Activated CD4-positive, alpha-beta memory T cell treated with anti-CD3 and anti-CD28 coated beads for 36 hours (primary cell): Measurements from ENCODE around the gene TP53BP1. TPM values are rescaled to one million over a fixed set of nuclear protein-coding genes. Genes with fewer than 3 reads are reported as not detected.
"Not testable (repeated sequence)": the region's sequence is repeated elsewhere in the genome, so short reads cannot be mapped to it uniquely, and the experiment has no call there.

Source experiments
- CTCF ChIA-PET: fragments of 350-600 bp; sonication (Branson Sonifier 250); formaldehyde crosslinking; loops from one replicate; lab custom pipeline; 2021; ENCODE audit warnings: antibody characterized with exemption, inconsistent platforms; lab: Charles Lee
- POLR2A ChIA-PET: fragments of 350-600 bp; sonication (Branson Sonifier 250); formaldehyde crosslinking; loops from one replicate; lab custom pipeline; 2021; ENCODE audit warnings: antibody characterized with exemption; lab: Charles Lee
- DNase-seq: peaks from one replicate; pipeline ENCODE4 v3.0.0-alpha.2; 2020
- H3K27ac Mint-ChIP-seq: one replicate; pipeline ENCODE4 v1.8.0; 2021; ENCODE audit warnings: mixed read lengths
- H3K27me3 Mint-ChIP-seq: one replicate; pipeline ENCODE4 v1.8.0; 2021; ENCODE audit warnings: mixed read lengths
- H3K36me3 Mint-ChIP-seq: one replicate; pipeline ENCODE4 v1.8.0; 2021; ENCODE audit warnings: mixed read lengths
- H3K4me1 Mint-ChIP-seq: one replicate; pipeline ENCODE4 v1.8.0; 2021; ENCODE audit warnings: low read depth, mixed read lengths
- H3K4me3 Mint-ChIP-seq: one replicate; pipeline ENCODE4 v1.8.0; 2021; ENCODE audit warnings: mild to moderate bottlenecking, mixed read lengths
- H3K9me3 Mint-ChIP-seq: one replicate; pipeline ENCODE4 v1.8.0; 2021; ENCODE audit warnings: mixed read lengths
- intact Hi-C: fragments of 100-400 bp; cut with micrococcal nuclease; formaldehyde crosslinking; loops from one replicate; pipeline ENCODE4 v1.15.1; 2023
- total RNA-seq, 2 experiments: library from RNA; stranded (reverse); gene quantifications; one replicate each; pipeline ENCODE4 v1.2.3, GENCODE V29; 2021

The TP53BP1 gene
- total RNA-seq, 2 experiments from 2014 or later = 26.4 to 32.0 TPM

- Mint-ChIP-seq H3K27me3 (no peaks in the 10 kb centered on the region), H3K36me3 (peaks cover 44% of the 10 kb centered on the region), H3K4me3 (no peak overlapping the region), H3K9me3 (no peaks in the 10 kb centered on the region), H3K4me1 (no peaks in the 10 kb centered on the region), H3K27ac (no peak overlapping the region)
- intact Hi-C loops = no loop called here
- DNase-seq = no peak
- ChIA-PET POLR2A (no interaction called here), CTCF (interaction anchor here (1.3 kb wide), 1 partner anchor 121 kb away, joined by 4 read pairs; no protein-coding TSS in a partner anchor)
These were observed 86.1 kb downstream of the TP53BP1 start for GRCh38 chr15:43406808-43407207.

GRCh38 chr15:43406189-43406588 is 86.8 kb downstream of the TP53BP1 start:
- no peak overlapping the region for H3K4me3 Mint-ChIP-seq
- ChIA-PET POLR2A (no interaction called here), CTCF (interaction anchor here (1.3 kb wide), 1 partner anchor 121 kb away, joined by 4 read pairs; no protein-coding TSS in a partner anchor)
- H3K4me1 Mint-ChIP-seq = no peaks in the 10 kb centered on the region
- DNase-seq = no peak
- H3K27me3 Mint-ChIP-seq = no peaks in the 10 kb centered on the region
- intact Hi-C loops = no loop called here
- H3K27ac Mint-ChIP-seq = no peak overlapping the region
- H3K9me3 Mint-ChIP-seq = no peaks in the 10 kb centered on the region
- peaks cover 50% of the 10 kb centered on the region for H3K36me3 Mint-ChIP-seq

GRCh38 chr15:43404130-43404529 is 88.8 kb downstream of the TP53BP1 start:
- Mint-ChIP-seq H3K27me3 (no peaks in the 10 kb centered on the region), H3K36me3 (peaks cover 46% of the 10 kb centered on the region), H3K9me3 (no peaks in the 10 kb centered on the region), H3K27ac (no peak overlapping the region), H3K4me1 (no peaks in the 10 kb centered on the region), H3K4me3 (no peak overlapping the region)
- POLR2A ChIA-PET = no interaction called here
- CTCF ChIA-PET = no interaction called here
- intact Hi-C loops = no loop called here
- no peak for DNase-seq

DNA sequence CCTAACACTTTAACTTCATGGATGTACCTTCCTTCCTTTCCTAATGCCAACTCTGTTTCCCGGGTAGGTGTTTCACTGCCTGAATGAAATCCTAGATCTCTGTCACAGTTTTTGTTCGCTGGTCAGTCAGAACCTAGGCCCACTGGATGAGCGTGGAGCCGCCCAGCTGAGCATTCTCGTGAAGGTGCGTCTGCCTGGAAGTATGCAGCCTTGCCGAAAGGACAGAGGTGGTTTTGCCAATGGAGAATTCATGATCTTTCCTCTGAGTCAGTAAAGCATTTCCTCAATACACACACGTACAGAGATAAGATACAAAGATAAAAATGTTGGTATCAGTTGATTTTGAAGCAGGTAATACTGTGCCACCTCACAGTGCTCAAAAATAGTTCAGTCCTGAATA is 89.3 kb downstream of the TP53BP1 start:
- Mint-ChIP-seq H3K27me3 (no peaks in the 10 kb centered on the region), H3K36me3 (peaks cover 46% of the 10 kb centered on the region), H3K9me3 (no peaks in the 10 kb centered on the region), H3K27ac (no peak overlapping the region), H3K4me3 (no peak overlapping the region), H3K4me1 (no peaks in the 10 kb centered on the region)
- DNase-seq = no peak
- POLR2A ChIA-PET = no interaction called here
- intact Hi-C loops = no loop called here
- CTCF ChIA-PET = no interaction called here

DNA sequence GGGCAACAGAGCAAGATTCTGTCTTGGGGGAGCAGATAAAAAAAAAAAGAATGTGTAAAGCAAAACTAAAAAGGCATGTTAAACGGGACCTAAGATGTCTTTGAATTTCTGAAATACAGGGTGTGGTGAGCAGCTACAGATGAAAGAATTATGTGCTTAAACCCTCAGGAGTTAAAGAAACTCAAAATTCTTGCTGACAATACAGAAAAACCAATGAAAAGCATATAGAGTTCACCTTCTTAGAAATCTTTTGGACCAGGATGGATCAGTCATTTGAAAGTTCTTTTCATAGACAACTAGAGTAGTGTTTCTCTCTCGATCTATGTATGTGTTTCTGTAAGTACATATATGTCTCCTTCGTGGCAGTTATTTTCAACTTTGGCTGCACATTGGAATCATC is 90.7 kb downstream of the TP53BP1 start:
- H3K9me3 Mint-ChIP-seq = no peaks in the 10 kb centered on the region
- DNase-seq = no peak
- ChIA-PET POLR2A (interaction anchor here (0.5 to 0.6 kb wide), 2 partner anchors 352 to 926 kb away, joined by 3 to 5 read pairs; no protein-coding TSS in a partner anchor), CTCF (no interaction called here)
- H3K27ac Mint-ChIP-seq = no peak overlapping the region
- no peaks in the 10 kb centered on the region for H3K4me1 Mint-ChIP-seq
- H3K36me3 Mint-ChIP-seq = peaks cover 40% of the 10 kb centered on the region
- intact Hi-C loops = no loop called here
- H3K4me3 Mint-ChIP-seq = no peak overlapping the region
- no peaks in the 10 kb centered on the region for H3K27me3 Mint-ChIP-seq

GRCh38 chr15:43393592-43393991 is 99.4 kb downstream of the TP53BP1 start:
- POLR2A ChIA-PET, intact Hi-C loops, H3K27ac Mint-ChIP-seq, DNase-seq, CTCF ChIA-PET, H3K4me1 Mint-ChIP-seq, H3K9me3 Mint-ChIP-seq, H3K27me3 Mint-ChIP-seq, H3K4me3 Mint-ChIP-seq: not testable (repeated sequence)
- peaks cover 41% of the 10 kb centered on the region for H3K36me3 Mint-ChIP-seq

DNA sequence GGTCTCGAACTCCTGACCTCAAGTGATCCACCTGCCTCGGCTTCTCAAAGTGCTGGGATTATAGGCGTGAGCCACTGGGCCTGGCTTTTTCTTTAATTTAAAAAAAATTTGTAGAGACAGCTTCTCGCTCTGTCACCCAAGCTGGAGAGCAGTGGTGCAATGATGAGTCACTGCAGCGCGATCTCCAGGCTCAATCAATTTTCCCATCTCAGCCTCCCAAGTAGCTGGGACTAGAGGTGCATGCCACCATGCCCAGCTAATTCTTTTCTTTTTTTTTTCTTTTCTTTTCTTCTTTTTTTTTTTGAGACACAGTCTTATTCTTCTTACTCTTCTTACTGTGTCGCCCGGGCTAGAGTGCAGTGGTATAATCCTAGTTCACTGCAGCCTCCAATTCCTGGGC is 102.2 kb downstream of the TP53BP1 start:
- H3K27ac Mint-ChIP-seq = no peak overlapping the region
- DNase-seq = no peak
- ChIA-PET CTCF (interaction anchor here (0.8 to 0.9 kb wide), 2 partner anchors 20 to 105 kb away, joined by 4 to 5 read pairs; partner anchors contain the start of genes TUBGCP4 and ZSCAN29), POLR2A (interaction anchor here (1.1 kb wide), 1 partner anchor 15 kb away, joined by 4 read pairs; no protein-coding TSS in a partner anchor)
- H3K27me3 Mint-ChIP-seq = no peaks in the 10 kb centered on the region
- no peaks in the 10 kb centered on the region for H3K9me3 Mint-ChIP-seq
- no peaks in the 10 kb centered on the region for H3K4me1 Mint-ChIP-seq
- intact Hi-C loops = no loop called here
- no peak overlapping the region for H3K4me3 Mint-ChIP-seq
- H3K36me3 Mint-ChIP-seq = peaks cover 45% of the 10 kb centered on the region

- no peaks in the 10 kb centered on the region for H3K27me3 Mint-ChIP-seq
- POLR2A ChIA-PET = no interaction called here
These were observed 109.9 kb downstream of the TP53BP1 start for GRCh38 chr15:43383070-43383469.

GRCh38 chr15:43382310-43382709 is 110.6 kb downstream of the TP53BP1 start:
- H3K9me3 Mint-ChIP-seq = no peaks in the 10 kb centered on the region
- no peaks in the 10 kb centered on the region for H3K4me1 Mint-ChIP-seq
- H3K4me3 Mint-ChIP-seq = no peak overlapping the region
- intact Hi-C loops = no loop called here
- ChIA-PET POLR2A (no interaction called here), CTCF (interaction anchor here (1.0 kb wide), 1 partner anchor 12 kb away, joined by 3 read pairs; the partner anchor contains the start of genes TUBGCP4 and ZSCAN29)
- H3K27ac Mint-ChIP-seq = no peak overlapping the region
- DNase-seq = no peak
- H3K36me3 Mint-ChIP-seq = peaks cover 64% of the 10 kb centered on the region
- H3K27me3 Mint-ChIP-seq = no peaks in the 10 kb centered on the region

More at GRCh38 chr15:43383070-43383469, 109.9 kb downstream of the TP53BP1 start:
- H3K9me3 Mint-ChIP-seq = no peaks in the 10 kb centered on the region
- DNase-seq = no peak
- peaks cover 62% of the 10 kb centered on the region for H3K36me3 Mint-ChIP-seq
- intact Hi-C loops = no loop called here
- no peaks in the 10 kb centered on the region for H3K4me1 Mint-ChIP-seq
- CTCF ChIA-PET = no interaction called here
- H3K27ac Mint-ChIP-seq = no peak overlapping the region
- no peak overlapping the region for H3K4me3 Mint-ChIP-seq

- Mint-ChIP-seq H3K4me1 (peaks cover 3% of the 10 kb centered on the region), H3K27me3 (no peaks in the 10 kb centered on the region), H3K9me3 (no peaks in the 10 kb centered on the region), H3K4me3 (no peak overlapping the region), H3K27ac (no peak overlapping the region), H3K36me3 (peaks cover 46% of the 10 kb centered on the region)
- POLR2A ChIA-PET = no interaction called here
- intact Hi-C loops = loop anchor here (10.0 kb wide), 1 partner anchor 136 kb away; the partner anchor contains the start of gene MAP1A
- CTCF ChIA-PET = interaction anchor here (1.0 to 1.4 kb wide), 3 partner anchors 9 to 153 kb away, joined by 3 to 4 read pairs (median 4); no protein-coding TSS in a partner anchor
- no peak for DNase-seq
These were observed 114.4 kb downstream of the TP53BP1 start for GRCh38 chr15:43378601-43379000.

DNA sequence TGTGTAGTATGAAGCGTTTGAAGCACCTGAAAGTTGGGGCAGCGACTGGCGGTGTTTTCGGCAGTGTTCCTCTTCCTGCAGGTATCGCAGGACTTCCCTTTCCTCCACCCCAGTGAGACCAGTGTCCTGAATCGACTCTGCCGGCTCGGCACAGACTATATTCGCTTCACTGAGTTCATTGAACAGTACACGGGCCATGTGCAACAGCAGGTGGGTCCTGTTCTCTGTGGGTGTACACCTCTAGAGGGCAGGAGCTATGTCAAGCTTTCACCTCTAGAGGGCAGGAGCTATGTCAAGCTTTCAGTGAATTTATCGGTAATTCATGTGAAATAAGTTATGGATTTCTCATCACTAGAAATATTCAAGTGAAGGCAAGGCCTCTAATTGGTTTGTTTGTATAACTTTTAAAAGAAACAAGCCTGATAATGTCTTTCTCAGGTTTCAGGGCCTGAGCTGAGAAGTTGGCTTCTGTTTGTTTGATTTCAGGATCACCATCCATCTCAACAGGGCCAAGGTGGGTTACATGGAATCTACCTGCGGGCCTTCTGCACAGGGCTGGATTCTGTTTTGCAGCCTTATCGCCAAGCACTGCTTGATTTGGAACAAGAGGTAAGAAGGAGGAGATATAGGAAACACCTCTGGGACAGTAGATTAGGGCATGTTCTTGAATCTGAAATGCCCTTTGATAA is 116.8 kb downstream of the TP53BP1 start:
- no peaks in the 10 kb centered on the region for H3K9me3 Mint-ChIP-seq
- H3K27ac Mint-ChIP-seq = no peak overlapping the region
- ChIA-PET CTCF (interaction anchor here (0.6 to 3.4 kb wide), 24 partner anchors 11 to 446 kb away, joined by 3 to 45 read pairs (median 4); no protein-coding TSS in a partner anchor), POLR2A (interaction anchor here (1.0 kb wide), 2 partner anchors 11 to 14 kb away, joined by 3 to 4 read pairs; no protein-coding TSS in a partner anchor)
- H3K36me3 Mint-ChIP-seq = peaks cover 40% of the 10 kb centered on the region
- no peak overlapping the region for H3K4me3 Mint-ChIP-seq
- intact Hi-C loops = loop anchor here (10.0 kb wide), 1 partner anchor 139 kb away; the partner anchor contains the start of gene MAP1A
- no peaks in the 10 kb centered on the region for H3K27me3 Mint-ChIP-seq
- peak; percentile 39 for DNase-seq
- H3K4me1 Mint-ChIP-seq = peaks cover 21% of the 10 kb centered on the region
